NCI-H2171 (cell line): ENCODE data around the gene WNT4.
A peak's percentile ranks its signal among the peaks of the same experiment; 100 is the strongest.

ENCODE experiments used
- DNase-seq: peaks from one replicate; lab custom pipeline; 2025; lab: John Stamatoyannopoulos, UW

Gene WNT4

GRCh38 chr1:22143065-22144033 is at the start of gene WNT4:
TSS of gene WNT4 (minus strand) at chr1:22143097. CDS start at chr1:22142922, 175 bp downstream.
- peak; percentile 30 for DNase-seq

- DNase-seq = no peak
These were observed 47.8 kb upstream of the WNT4 start for GRCh38 chr1:22190731-22191130.

GRCh38 chr1:22190251-22190650 is 47.4 kb upstream of the WNT4 start:
- no peak for DNase-seq

- no peak for DNase-seq
These were observed 46.7 kb upstream of the WNT4 start for GRCh38 chr1:22189619-22190018.

GRCh38 chr1:22188914-22189313 is 46.0 kb upstream of the WNT4 start:
- DNase-seq = no peak

DNA sequence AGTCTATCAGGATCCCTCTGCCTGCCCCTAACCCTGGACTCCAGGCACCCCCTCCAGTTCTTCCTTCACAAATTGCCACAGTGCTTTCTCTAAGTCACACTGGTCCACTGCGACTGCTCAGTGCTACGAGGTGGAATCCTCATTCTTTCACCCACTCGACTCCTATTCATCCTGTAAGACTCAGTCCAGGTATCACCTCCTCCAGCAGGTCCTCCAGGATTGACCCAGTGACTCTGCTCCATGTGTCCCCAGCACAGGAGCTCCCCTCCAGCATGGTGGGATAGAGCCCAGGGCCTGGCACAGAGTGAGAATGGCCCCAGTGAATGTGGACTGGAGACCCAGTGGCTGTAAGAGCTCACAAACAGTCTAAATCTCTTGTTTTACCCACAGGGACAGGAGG is 45.5 kb upstream of the WNT4 start:
- DNase-seq = no peak

DNA sequence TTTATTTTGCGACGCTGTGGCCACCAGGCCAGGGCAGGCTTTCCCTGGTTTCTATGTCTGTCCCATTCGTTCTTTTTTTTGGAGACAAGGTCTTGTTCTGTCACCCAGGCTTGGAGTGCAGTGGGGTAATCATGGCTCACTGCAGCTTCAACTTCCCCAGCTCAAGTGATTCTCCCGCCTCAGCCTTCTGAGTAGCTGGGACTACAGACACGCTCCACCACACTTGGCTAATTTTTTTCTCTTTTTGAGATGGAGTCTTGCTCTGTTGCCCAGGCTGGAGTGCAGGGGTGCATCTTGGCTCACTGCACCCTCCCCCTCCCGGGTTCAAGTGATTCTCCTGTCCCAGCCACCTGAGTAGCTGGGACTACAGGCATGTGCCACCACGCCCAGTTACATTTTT is 43.4 kb upstream of the WNT4 start:
- DNase-seq = no peak

- peak; percentile 90 for DNase-seq
These were observed 42.2 kb upstream of the WNT4 start for GRCh38 chr1:22184892-22185612.

GRCh38 chr1:22184454-22184853 is 41.6 kb upstream of the WNT4 start:
- DNase-seq = no peak

DNA sequence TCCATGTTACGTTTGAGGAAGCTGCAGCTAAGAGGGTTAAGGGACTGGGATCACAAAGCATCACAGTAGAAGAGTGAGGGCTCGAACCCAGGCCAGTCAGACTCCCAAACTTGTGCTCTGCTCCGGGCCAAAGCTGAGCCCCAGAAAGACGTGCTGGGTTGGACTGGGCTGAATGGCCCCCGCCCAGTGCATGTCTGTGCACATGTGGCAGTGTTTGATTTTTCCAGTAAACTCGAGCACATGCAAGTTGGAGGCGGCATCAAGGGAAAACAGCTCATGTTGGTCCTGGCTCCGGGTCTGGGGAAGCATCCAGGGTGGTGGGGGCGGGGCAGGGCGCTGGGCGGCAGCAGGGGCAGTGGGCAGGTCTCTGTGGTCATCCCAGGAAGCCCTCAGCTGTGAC is 39.8 kb upstream of the WNT4 start:
- DNase-seq = no peak

DNA sequence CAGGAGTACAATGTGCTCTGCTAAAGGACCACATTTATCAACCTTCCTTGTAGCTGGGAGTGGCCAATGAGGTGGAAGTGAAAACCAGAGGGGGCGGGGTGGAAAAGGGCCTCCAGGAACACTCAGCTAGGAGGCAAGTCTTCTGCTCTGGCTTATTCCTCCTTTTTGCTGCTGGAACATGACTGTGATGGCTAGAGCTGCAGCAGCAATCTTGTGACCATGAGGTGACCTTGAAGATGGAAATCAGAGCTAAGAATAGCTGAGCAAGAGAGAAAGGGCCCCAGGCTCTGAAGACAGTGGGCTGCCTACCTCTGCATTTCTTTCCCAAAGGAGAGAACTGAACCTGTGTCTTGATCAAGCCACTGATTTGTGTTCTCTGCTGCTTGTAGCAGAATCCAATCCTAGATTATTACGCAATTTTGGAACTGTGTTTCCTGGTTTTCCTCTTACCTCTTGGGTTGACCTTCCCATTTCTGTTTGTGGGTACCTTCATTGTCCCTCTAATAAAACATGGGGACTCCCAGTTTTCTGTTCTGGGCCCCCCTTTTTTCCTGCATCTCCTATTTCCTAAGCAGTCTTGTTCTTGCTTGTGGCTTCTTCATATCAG is 36.4 kb upstream of the WNT4 start:
- DNase-seq = no peak

- DNase-seq = peak; percentile 14
These were observed 34.6 kb upstream of the WNT4 start for GRCh38 chr1:22177354-22178003.

DNA sequence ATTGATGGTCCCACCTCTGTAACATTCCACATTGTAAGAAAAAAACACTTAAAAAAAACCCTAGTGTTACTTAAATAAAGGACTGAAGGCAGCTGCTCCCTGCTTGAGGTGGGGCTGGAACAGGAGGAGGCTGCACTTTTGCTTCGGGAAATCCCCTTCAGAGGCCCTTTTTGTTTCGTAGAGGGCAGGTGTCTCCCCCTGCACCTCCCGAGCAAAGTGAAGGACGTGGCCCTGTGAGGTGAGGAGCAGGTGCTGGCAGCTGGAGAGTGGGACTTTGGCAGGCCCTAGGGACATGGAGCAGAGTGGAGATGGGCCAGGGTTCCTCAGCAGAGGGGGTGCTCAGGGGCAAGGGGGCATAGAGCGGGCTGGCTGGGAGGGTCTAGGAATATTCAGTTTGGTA is 33.4 kb upstream of the WNT4 start:
- DNase-seq = peak; percentile 52

DNA sequence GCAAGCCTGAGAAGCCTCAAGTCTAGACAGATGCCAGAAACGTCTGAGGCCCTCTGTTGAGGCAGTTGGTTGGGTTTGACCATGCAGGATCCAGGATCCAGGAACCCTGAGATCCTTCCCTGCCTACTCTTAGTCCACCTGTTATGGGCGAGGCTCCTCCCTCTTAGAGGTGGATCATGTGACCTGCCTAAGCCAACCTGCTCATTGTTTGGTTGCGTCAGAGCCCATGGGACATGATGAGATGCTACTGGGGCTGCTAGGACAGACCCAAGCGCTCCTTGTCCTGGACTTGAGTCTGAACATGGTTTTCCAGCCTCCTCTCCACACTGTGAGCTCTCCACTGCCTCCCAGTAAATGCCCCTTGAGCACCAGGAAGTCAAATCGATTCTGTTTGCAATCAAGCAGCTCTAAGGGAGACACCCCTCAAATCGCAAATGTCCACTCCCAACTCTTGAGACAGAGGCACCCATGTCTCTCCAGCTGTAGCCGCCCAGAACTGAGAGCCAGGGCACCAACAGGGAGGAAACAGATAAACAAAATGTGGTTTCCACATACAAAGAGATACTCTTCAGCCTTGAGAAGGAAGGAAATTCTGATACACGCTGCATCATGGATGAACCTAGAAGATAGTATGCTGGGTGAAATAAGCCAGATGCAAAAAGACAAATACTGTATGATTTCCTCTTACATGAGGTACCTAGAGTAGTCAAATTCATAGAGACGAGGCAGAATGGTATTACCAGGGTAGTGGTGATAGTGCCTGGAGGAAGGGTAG is 31.7 kb upstream of the WNT4 start:
- DNase-seq = no peak

DNA sequence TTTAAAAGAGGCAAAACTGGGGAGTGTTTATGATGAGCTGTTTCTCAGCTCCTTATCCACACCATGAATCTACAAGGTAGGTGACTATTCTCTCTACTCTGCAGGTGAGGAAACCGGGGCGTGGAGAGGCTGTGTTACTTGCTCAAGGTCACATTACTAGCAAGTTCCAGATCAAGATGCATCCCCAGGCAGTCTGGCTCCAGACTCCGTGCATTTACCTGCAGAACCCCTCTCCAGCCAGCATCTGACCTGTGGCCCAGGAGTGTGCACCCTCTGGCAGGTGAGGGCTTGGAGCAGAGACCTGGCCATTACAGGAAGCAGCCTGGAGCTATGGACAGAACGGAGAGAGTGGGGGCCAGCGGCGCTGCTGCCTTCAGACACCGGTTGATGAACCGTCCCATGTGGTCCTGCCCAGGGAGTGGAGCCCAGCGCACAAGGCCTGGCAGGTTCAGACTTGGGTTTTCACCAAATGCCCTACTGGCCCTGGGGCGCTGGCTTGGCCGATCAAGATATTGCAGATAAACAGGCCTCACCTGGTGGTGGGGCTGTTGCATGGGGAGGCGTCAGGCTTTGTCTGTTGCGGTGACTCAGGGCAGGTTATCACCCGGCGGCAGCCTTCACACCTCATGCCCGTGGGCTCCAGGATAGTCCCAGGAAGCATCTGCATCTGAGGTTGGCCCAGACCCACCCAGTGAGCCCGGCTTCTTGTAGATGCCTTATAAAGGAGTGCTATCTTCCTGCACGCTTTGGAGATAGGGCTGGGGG is 29.2 kb upstream of the WNT4 start:
- DNase-seq = no peak

- DNase-seq = no peak
These were observed 26.9 kb upstream of the WNT4 start for GRCh38 chr1:22169816-22170215.

DNA sequence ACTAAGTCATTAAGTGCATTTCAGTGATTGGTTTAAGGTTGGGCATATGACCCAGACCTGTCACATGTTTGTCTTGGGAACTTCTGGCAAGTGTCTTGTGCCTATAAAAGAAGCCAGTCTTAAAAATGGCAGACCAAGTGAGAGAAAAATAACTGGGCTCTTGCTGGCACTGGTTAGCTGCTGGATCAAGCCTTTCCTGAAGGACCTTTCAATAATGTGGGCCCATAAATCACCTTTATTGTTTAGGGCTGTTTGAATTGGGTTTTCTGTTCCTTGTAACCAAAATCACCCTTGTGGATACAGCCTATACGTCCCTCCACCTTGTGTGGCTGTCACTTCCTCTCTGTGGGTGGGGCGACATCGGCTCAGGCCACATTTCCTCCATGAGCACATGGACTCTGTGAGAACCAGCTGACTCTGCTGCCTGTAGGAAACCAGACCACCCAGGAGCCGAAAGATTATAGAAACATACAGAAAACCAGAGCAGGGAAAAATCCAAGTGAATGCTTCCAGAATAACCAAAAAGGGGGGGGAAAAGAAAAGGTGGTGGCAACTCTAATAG is 25.6 kb upstream of the WNT4 start:
- DNase-seq = no peak

DNA sequence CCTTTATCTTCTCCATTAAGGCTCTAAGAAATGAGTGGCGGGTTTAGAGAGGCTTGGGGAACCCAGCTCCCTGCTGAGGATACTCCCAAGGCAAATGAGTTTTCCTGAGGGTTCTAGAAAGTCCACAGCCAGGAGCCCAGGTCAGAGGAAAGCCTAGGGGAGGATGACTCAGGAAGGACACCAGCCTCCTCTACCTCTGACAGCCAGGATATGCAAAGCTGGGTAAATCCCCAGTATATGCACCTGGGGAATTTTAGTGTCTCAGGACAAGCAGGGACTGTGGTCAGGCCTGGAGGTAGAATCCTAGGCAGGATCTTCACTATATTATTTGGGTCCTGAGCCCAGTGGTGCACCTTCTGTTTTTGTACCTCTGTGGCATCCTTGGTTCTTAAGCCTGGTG is 23.5 kb upstream of the WNT4 start:
- DNase-seq = no peak

- DNase-seq = no peak
These were observed 22.2 kb upstream of the WNT4 start for GRCh38 chr1:22164841-22165808.
